SK-N-SH (cell line): ENCODE results near the gene PRSS38. TPM values are rescaled to one million over a fixed set of nuclear protein-coding genes. Genes with fewer than 3 reads are reported as not detected.

ENCODE experiments used
- CTCF ChIA-PET: fragments of 300-600, 350-600 bp; formaldehyde crosslinking; extraction: SDS; loops from one replicate; lab custom pipeline; 2021; lab: Yijun Ruan, JAX
- POLR2A ChIA-PET: fragments of 350-600 bp; sonication (Branson Sonifier 250); formaldehyde crosslinking; extraction: SDS; loops from one replicate; lab custom pipeline; 2020; ENCODE audit warnings: antibody characterized with exemption, inconsistent platforms; lab: Yijun Ruan, JAX
- DNase-seq: peaks from one replicate; pipeline ENCODE4 v3.0.0; 2012
- H2AFZ ChIP-seq: fragments of 200-600 bp; sonication (generic); 2 replicates; pipeline ENCODE4 v1.8.1; 2016; ENCODE audit warnings: antibody characterized with exemption, mild to moderate bottlenecking, low read depth
- H3F3A ChIP-seq: fragments of 200-600 bp; sonication (generic); replicated peaks from 2 replicates; pipeline ENCODE3; 2016; ENCODE audit warnings: antibody characterized with exemption, mild to moderate bottlenecking; ENCODE audit not compliant: insufficient read depth
- H3K27ac ChIP-seq, 2 experiments: fragments of 200-500 bp in 1 of 2; fragments of 200-600 bp in 1 of 2; sonication (Bioruptor generic) in 1 of 2; sonication (generic), shearing (Covaris generic) in 1 of 2; 2 replicates each; pipeline versions ENCODE4 v1.5.1 to v1.6.1; 2014 to 2016; ENCODE audit warnings: low read depth in 2 of 2, inconsistent platforms in 1 of 2, low read length in 1 of 2, mild to moderate bottlenecking in 1 of 2, mixed read lengths in 1 of 2
- H3K27me3 ChIP-seq: fragments of 200-600 bp; sonication (generic), shearing (Covaris generic); 2 replicates; pipeline ENCODE4 v1.6.1; 2016; ENCODE audit warnings: mixed run types; ENCODE audit not compliant: insufficient read depth
- H3K36me3 ChIP-seq, 2 experiments: fragments of 200-500 bp in 1 of 2; fragments of 200-600 bp in 1 of 2; sonication (Bioruptor generic) in 1 of 2; sonication (generic) in 1 of 2; replicated peaks in 1 of 2; 2 replicates each; pipeline versions ENCODE3 to v1.5.1; 2014 to 2016; ENCODE audit warnings: low read length in 1 of 2, mild to moderate bottlenecking in 1 of 2; ENCODE audit not compliant: insufficient read depth in 2 of 2, control insufficient read depth in 1 of 2
- H3K4me1 ChIP-seq, 2 experiments: fragments of 200-500 bp in 1 of 2; fragments of 200-600 bp in 1 of 2; sonication (Bioruptor generic) in 1 of 2; sonication (generic), shearing (Covaris generic) in 1 of 2; 2 replicates each; pipeline versions ENCODE4 v1.5.1 to v1.6.1; 2014 to 2016; ENCODE audit warnings: low read depth in 1 of 2, low read length in 1 of 2, mixed run types in 1 of 2; ENCODE audit not compliant: insufficient read depth in 2 of 2, control insufficient read depth in 1 of 2
- H3K4me2 ChIP-seq: fragments of 200-600 bp; sonication (generic), shearing (Covaris generic); 2 replicates; pipeline ENCODE4 v1.6.1; 2017; ENCODE audit warnings: mixed run types
- H3K4me3 ChIP-seq, 2 experiments: fragments of 200-500 bp in 1 of 2; fragments of 200-600 bp in 1 of 2; sonication (Bioruptor generic) in 1 of 2; sonication (generic), shearing (Covaris generic) in 1 of 2; 2 replicates each; pipeline versions ENCODE4 v1.5.1 to v1.8.1; 2014 to 2016; ENCODE audit warnings: low read depth in 2 of 2, inconsistent platforms in 1 of 2, low read length in 1 of 2, mild to moderate bottlenecking in 1 of 2, mixed read lengths in 1 of 2, moderate library complexity in 1 of 2
- H3K79me2 ChIP-seq: fragments of 200-600 bp; sonication (generic); 2 replicates; pipeline ENCODE4 v1.8.1; 2017; ENCODE audit warnings: mild to moderate bottlenecking; ENCODE audit not compliant: insufficient read depth
- H3K9ac ChIP-seq: fragments of 200-600 bp; sonication (generic); 2 replicates; pipeline ENCODE4 v1.6.1; 2017; ENCODE audit warnings: mixed run types
- H3K9me2 ChIP-seq: fragments of 200-600 bp; sonication (generic); 2 replicates; pipeline ENCODE4 v1.6.1; 2017; ENCODE audit warnings: mixed run types
- H3K9me3 ChIP-seq: fragments of 200-600 bp; sonication (generic); 2 replicates; pipeline ENCODE4 v1.6.1; 2017; ENCODE audit warnings: mixed run types, mild to moderate bottlenecking, moderate library complexity
- H4K20me1 ChIP-seq: fragments of 200-600 bp; sonication (generic); 2 replicates; pipeline ENCODE4 v1.6.1; 2017; ENCODE audit warnings: mild to moderate bottlenecking, mixed run types; ENCODE audit not compliant: insufficient read depth
- CHD2 ChIP-seq: fragments of 150-350 bp; IDR thresholded peaks from 2 replicates; pipeline ENCODE4 v1.6.1; 2018; ENCODE audit warnings: low read length; ENCODE audit not compliant: partially characterized antibody
- ELF1 ChIP-seq: IDR thresholded peaks from 2 replicates; pipeline ENCODE4 v1.4.0; 2012
- EP300 ChIP-seq, 2 experiments: IDR thresholded peaks; 2 replicates each; pipeline versions ENCODE4 v1.4.0 to v1.6.1; 2012; ENCODE audit warnings: borderline replicate concordance in 1 of 2, low read depth in 1 of 2, low read length in 1 of 2
- FOXM1 ChIP-seq: IDR thresholded peaks from 2 replicates; pipeline ENCODE4 v1.4.0; 2012; ENCODE audit warnings: low read depth, mild to moderate bottlenecking
- GABPA ChIP-seq: IDR thresholded peaks from 2 replicates; pipeline ENCODE4 v1.4.0; 2012; ENCODE audit warnings: low read depth, mild to moderate bottlenecking
- GATA2 ChIP-seq: sonication (generic); formaldehyde crosslinking; IDR thresholded peaks from 2 replicates; pipeline ENCODE4 v1.5.0; 2020; ENCODE audit warnings: mild to moderate bottlenecking, missing genetic modification reagents
- IRF3 ChIP-seq: fragments of 150-350 bp; IDR thresholded peaks from 2 replicates; pipeline ENCODE4 v1.6.1; 2016; ENCODE audit warnings: mild to moderate bottlenecking, low read depth, low read length
- JUND ChIP-seq: IDR thresholded peaks from 2 replicates; pipeline ENCODE4 v1.4.0; 2012
- MAX ChIP-seq: IDR thresholded peaks from 2 replicates; pipeline ENCODE4 v1.4.0; 2012; ENCODE audit warnings: low read depth
- MEF2A ChIP-seq: IDR thresholded peaks from 2 replicates; pipeline ENCODE4 v1.4.0; 2012; ENCODE audit warnings: low read depth, borderline replicate concordance
- MXI1 ChIP-seq: IDR thresholded peaks from 2 replicates; pipeline ENCODE4 v1.6.1; 2012; ENCODE audit warnings: mild to moderate bottlenecking, low read depth, low read length, improper control_type of control experiment
- NFIC ChIP-seq: IDR thresholded peaks from 2 replicates; pipeline ENCODE4 v1.4.0; 2012; ENCODE audit warnings: borderline replicate concordance
- POLR2AphosphoS5 ChIP-seq: IDR thresholded peaks from 2 replicates; pipeline ENCODE4 v1.6.1; 2012; ENCODE audit warnings: low read depth, low read length
- RAD21 ChIP-seq: IDR thresholded peaks from 2 replicates; pipeline ENCODE4 v1.6.1; 2012; ENCODE audit warnings: mild to moderate bottlenecking, low read length
- REST ChIP-seq: IDR thresholded peaks from 2 replicates; pipeline ENCODE4 v1.6.1; 2012; ENCODE audit warnings: mild to moderate bottlenecking, low read depth, low read length, moderate library complexity
- RFX5 ChIP-seq: IDR thresholded peaks from 2 replicates; pipeline ENCODE4 v1.6.1; 2012; ENCODE audit warnings: mild to moderate bottlenecking, improper control_type of control experiment, low read length
- SIN3A ChIP-seq: IDR thresholded peaks from 2 replicates; pipeline ENCODE4 v1.6.1; 2012; ENCODE audit warnings: low read depth, mild to moderate bottlenecking, low read length, moderate library complexity, borderline replicate concordance
- TCF12 ChIP-seq: IDR thresholded peaks from 2 replicates; pipeline ENCODE4 v1.4.0; 2012
- YY1 ChIP-seq: IDR thresholded peaks from 2 replicates; pipeline ENCODE4 v1.4.0; 2012; ENCODE audit warnings: low read depth, mild to moderate bottlenecking
- WGBS: methylation state at CpG from one replicate; pipeline ENCODE4 v1.1.6; 2017; ENCODE audit warnings: low lambda C conversion rate; 5-methylcytosine and 5-hydroxymethylcytosine counted together
- polyA plus RNA-seq, 3 experiments: library from polyadenylated mRNA; depleted of rRNA; stranded (reverse); fragments of >200 nt; gene quantifications; 2 replicates each; pipeline ENCODE4 v1.2.3, GENCODE V29; 2012
- TF ChIP-seq, protein P1 (sequence below): IDR thresholded peaks from 2 replicates; pipeline ENCODE4 v1.4.0; 2012; ENCODE audit warnings: low read depth, borderline replicate concordance
- TF ChIP-seq, protein P2 (sequence below): IDR thresholded peaks from 2 replicates; pipeline ENCODE4; 2012

The PRSS38 gene
- polyA plus RNA-seq, 1 of the 3 experiments (the other 2 are of a cell fraction), result not detected

DNA sequence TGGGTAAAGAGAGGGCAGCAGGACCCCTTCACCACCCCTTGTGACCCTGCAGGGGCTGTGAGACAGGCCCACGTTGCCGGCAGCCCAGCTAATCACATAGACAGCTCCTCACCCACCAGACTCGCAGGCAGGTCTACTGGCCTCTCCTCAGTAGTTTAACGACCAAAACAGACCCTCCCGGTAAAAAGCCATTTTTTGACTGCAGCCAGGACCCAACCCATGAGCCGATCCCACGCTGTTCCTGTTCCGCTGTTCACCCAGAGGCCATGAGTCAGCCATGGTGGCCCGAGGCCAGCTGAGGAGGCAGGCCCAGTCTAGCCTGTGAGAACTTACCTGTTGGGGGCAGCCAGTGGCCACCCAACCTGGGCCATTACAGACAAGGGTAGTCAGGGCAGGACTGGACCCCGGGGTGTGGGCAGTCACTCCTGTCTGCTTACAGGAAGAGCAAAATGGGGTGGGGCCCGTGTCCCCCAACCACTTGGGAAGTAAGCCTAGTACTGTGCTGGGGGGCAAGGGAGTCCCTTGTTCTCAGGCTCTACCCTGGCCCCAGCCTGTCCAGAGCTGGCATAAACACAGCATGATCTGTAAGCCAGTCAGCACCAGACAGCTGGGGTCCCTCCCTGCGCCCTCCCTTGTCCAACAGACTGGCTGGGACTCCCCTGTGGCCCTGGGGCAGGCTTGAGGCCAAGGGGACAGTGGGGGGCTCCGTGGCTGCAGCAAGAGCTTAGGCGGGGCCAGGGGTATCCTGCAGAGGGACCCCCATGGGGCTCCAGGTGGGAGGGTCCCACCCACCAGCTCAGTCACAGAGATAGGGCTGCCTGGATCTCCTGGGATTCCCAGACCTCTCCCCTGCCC lies 70.4 kb downstream of the PRSS38 start:
- no peak overlapping the region for H3K4me2 ChIP-seq
- no peak overlapping the region for H3K27ac ChIP-seq
- WGBS, result 0% methylated on average over 1 of the region's 14 CpGs
- H2AFZ ChIP-seq, result no peak overlapping the region
- 0 out of 2 replicates have a peak, but pooled peaks cover 3% of the 10 kb centered on the region for H3K9me3 ChIP-seq
- H3K36me3 ChIP-seq, result no peaks in the 10 kb centered on the region
- ChIA-PET CTCF (interaction anchor here (1.3 kb wide), 1 partner anchor 15 kb away, joined by 3 read pairs; no protein-coding TSS in a partner anchor), POLR2A (no interaction called here)
- no peaks in the 10 kb centered on the region for H3K27me3 ChIP-seq
- no peaks in the 10 kb centered on the region for H3F3A ChIP-seq
- TF ChIP-seq NFIC, result no peak
- TF ChIP-seq RAD21, result no peak
- TF ChIP-seq JUND, result no peak
- TF ChIP-seq CHD2, result no peak
- TF ChIP-seq YY1, result no peak
- TF ChIP-seq GABPA, result no peak
- no peak for TF ChIP-seq REST
- no peak for TF ChIP-seq MAX
- TF ChIP-seq MEF2A, result no peak
- no peak for TF ChIP-seq ELF1
- no peak for TF ChIP-seq FOXM1
- TF ChIP-seq TCF12, result no peak
- DNase-seq, result peak; percentile 22
- H3K9me2 ChIP-seq, result no peaks in the 10 kb centered on the region
- H3K79me2 ChIP-seq, result no peaks in the 10 kb centered on the region
- no peaks in the 10 kb centered on the region; a peak in 1 of 4 replicates for H3K4me1 ChIP-seq
- no peaks in the 10 kb centered on the region for H4K20me1 ChIP-seq
- H3K9ac ChIP-seq, result no peak overlapping the region
- no peak overlapping the region for H3K4me3 ChIP-seq

- Histone ChIP-seq H3K79me2 (no peaks in the 10 kb centered on the region), H3K9me2 (no peaks in the 10 kb centered on the region), H3K27ac (no peak overlapping the region), H3K4me3 (no peak overlapping the region), H3F3A (no peaks in the 10 kb centered on the region), H4K20me1 (no peaks in the 10 kb centered on the region), H3K9ac (no peak overlapping the region), H2AFZ (no peak overlapping the region), H3K4me1 (no peaks in the 10 kb centered on the region; a peak in 1 of 4 replicates), H3K9me3 (0 out of 2 replicates have a peak, but pooled peaks cover 3% of the 10 kb centered on the region), H3K36me3 (no peaks in the 10 kb centered on the region), H3K27me3 (no peaks in the 10 kb centered on the region), H3K4me2 (no peak overlapping the region)
- POLR2A ChIA-PET, result no interaction called here
- DNase-seq, result no peak
- WGBS, result 89% methylated on average over 9 of the region's 18 CpGs
- CTCF ChIA-PET, result interaction anchor here (1.3 kb wide), 1 partner anchor 15 kb away, joined by 3 read pairs; no protein-coding TSS in a partner anchor
- TF ChIP-seq MXI1, result no peak
- TF ChIP-seq MEF2A, result no peak
- no peak for TF ChIP-seq TCF12
- no peak for TF ChIP-seq RFX5
- TF ChIP-seq SIN3A, result no peak
- no peak for TF ChIP-seq POLR2AphosphoS5
- TF ChIP-seq, protein P1, sequence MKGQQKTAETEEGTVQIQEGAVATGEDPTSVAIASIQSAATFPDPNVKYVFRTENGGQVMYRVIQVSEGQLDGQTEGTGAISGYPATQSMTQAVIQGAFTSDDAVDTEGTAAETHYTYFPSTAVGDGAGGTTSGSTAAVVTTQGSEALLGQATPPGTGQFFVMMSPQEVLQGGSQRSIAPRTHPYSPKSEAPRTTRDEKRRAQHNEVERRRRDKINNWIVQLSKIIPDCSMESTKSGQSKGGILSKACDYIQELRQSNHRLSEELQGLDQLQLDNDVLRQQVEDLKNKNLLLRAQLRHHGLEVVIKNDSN, result no peak
- no peak for TF ChIP-seq JUND
- no peak for TF ChIP-seq YY1
- no peak for TF ChIP-seq EP300 (IDR thresholded peaks at IDR 0.05; ENCODE audit: borderline replicate concordance in 1 of 2, low read depth in 1 of 2, low read length in 1 of 2)
- no peak for TF ChIP-seq ELF1
- no peak for TF ChIP-seq IRF3
- TF ChIP-seq MAX, result no peak
- TF ChIP-seq, protein P2, sequence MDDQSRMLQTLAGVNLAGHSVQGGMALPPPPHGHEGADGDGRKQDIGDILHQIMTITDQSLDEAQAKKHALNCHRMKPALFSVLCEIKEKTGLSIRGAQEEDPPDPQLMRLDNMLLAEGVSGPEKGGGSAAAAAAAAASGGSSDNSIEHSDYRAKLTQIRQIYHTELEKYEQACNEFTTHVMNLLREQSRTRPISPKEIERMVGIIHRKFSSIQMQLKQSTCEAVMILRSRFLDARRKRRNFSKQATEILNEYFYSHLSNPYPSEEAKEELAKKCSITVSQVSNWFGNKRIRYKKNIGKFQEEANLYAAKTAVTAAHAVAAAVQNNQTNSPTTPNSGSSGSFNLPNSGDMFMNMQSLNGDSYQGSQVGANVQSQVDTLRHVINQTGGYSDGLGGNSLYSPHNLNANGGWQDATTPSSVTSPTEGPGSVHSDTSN, result no peak
- no peak for TF ChIP-seq GATA2 (CRISPR knock-in tag)
Observed at GRCh38 chr1:227886503-227886961, 71.1 kb downstream of the PRSS38 start.
